Sigmoid colon (tissue), 4 donors: ENCODE measurements around the gene SPRED2.

Experiments
- EP300 ChIP-seq, 4 donors: sonication (generic); formaldehyde crosslinking; IDR thresholded peaks; one replicate each; pipeline ENCODE4 v1.6.1; 2017; ENCODE audit warnings: antibody characterized with exemption in 4 of 4
- POLR2AphosphoS5 ChIP-seq, 4 donors: sonication (generic); formaldehyde crosslinking; IDR thresholded peaks; one replicate each; pipeline ENCODE4 v1.6.1; 2017; ENCODE audit warnings: antibody characterized with exemption in 4 of 4
- TF ChIP-seq, protein P1 (sequence below), 4 experiments: fragments of 450-650 bp in 3 of 4; fragments of 200-600 bp in 1 of 4; IDR thresholded peaks; one replicate each; pipeline ENCODE4 v1.5.1; 2016 to 2019; ENCODE audit warnings: antibody characterized with exemption in 4 of 4, mild to moderate bottlenecking in 3 of 4, moderate library complexity in 2 of 4

- TF ChIP-seq, protein P1, sequence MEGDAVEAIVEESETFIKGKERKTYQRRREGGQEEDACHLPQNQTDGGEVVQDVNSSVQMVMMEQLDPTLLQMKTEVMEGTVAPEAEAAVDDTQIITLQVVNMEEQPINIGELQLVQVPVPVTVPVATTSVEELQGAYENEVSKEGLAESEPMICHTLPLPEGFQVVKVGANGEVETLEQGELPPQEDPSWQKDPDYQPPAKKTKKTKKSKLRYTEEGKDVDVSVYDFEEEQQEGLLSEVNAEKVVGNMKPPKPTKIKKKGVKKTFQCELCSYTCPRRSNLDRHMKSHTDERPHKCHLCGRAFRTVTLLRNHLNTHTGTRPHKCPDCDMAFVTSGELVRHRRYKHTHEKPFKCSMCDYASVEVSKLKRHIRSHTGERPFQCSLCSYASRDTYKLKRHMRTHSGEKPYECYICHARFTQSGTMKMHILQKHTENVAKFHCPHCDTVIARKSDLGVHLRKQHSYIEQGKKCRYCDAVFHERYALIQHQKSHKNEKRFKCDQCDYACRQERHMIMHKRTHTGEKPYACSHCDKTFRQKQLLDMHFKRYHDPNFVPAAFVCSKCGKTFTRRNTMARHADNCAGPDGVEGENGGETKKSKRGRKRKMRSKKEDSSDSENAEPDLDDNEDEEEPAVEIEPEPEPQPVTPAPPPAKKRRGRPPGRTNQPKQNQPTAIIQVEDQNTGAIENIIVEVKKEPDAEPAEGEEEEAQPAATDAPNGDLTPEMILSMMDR (IDR thresholded peaks at IDR 0.05) = no peak
- TF ChIP-seq EP300 (IDR thresholded peaks at IDR 0.05) (no peak), POLR2AphosphoS5 (IDR thresholded peaks at IDR 0.05) (no peak)
Measured at GRCh38 chr2:65273344-65273743, 159.1 kb downstream of the SPRED2 start.
